ENCODE data around the gene FIG4. TPM values are rescaled to one million over a fixed set of nuclear protein-coding genes. Genes with fewer than 3 reads are reported as not detected.
A peak's percentile ranks its signal among the peaks of the same experiment; 100 is the strongest.
"Not testable (repeated sequence)": the region's sequence is repeated elsewhere in the genome, so short reads cannot be mapped to it uniquely, and the experiment has no call there.

FIG4 gene
- total RNA-seq, 1 donor from 2014 or later: 15.4 TPM

- peaks cover 8% of the 10 kb centered on the region for H3K4me1 Mint-ChIP-seq (ENCODE audit: low read depth, unreplicated experiment)
- H3K36me3 Mint-ChIP-seq (ENCODE audit: unreplicated experiment): no peaks in the 10 kb centered on the region
- DNase-seq: no peak
- H3K4me3 Mint-ChIP-seq (ENCODE audit: unreplicated experiment): no peak overlapping the region
- H3K9me3 Mint-ChIP-seq (ENCODE audit: unreplicated experiment): no peaks in the 10 kb centered on the region
- no peak overlapping the region for H3K27ac Mint-ChIP-seq (ENCODE audit: unreplicated experiment)
- H3K27me3 Mint-ChIP-seq (ENCODE audit: unreplicated experiment): no peaks in the 10 kb centered on the region
- no peak for TF ChIP-seq CTCF (IDR thresholded peaks at IDR 0.05; ENCODE audit: partially characterized antibody, unreplicated experiment)
Observed at GRCh38 chr6:109852713-109853112, 161.6 kb downstream of the FIG4 start.

- H3K9me3 Mint-ChIP-seq (ENCODE audit: unreplicated experiment): no peaks in the 10 kb centered on the region
- H3K4me1 Mint-ChIP-seq (ENCODE audit: low read depth, unreplicated experiment): peaks cover 8% of the 10 kb centered on the region
- no peak for TF ChIP-seq CTCF (IDR thresholded peaks at IDR 0.05; ENCODE audit: partially characterized antibody, unreplicated experiment)
- H3K27ac Mint-ChIP-seq (ENCODE audit: unreplicated experiment): peak overlapping the region; percentile 28
- no peaks in the 10 kb centered on the region for H3K27me3 Mint-ChIP-seq (ENCODE audit: unreplicated experiment)
- H3K4me3 Mint-ChIP-seq (ENCODE audit: unreplicated experiment): no peak overlapping the region
- DNase-seq: no peak
- H3K36me3 Mint-ChIP-seq (ENCODE audit: unreplicated experiment): no peaks in the 10 kb centered on the region
Observed at GRCh38 chr6:109853426-109853825, 162.3 kb downstream of the FIG4 start.

DNA sequence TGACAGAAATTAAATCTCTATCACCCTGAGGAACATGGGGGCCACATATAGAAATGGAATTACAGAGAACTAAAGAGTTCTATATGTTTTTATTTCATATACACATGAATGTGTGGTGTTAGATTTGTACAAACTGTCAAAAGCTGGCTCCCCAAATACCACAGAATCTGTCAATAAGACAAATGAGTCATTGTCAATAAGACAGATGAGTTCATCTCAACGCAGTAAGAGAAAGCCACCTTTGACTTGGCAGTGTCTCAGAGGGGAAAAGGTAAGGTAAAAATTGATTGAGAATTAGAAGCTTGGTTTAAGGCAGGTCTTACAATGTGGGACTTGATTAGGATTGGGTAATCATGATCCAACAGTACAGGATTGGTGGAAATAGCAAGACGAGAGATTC, 162.9 kb downstream of the FIG4 start:
- TF ChIP-seq CTCF (IDR thresholded peaks at IDR 0.05; ENCODE audit: partially characterized antibody, unreplicated experiment): no peak
- Mint-ChIP-seq H3K4me1 (ENCODE audit: low read depth, unreplicated experiment) (peaks cover 8% of the 10 kb centered on the region), H3K27ac (ENCODE audit: unreplicated experiment) (no peak overlapping the region), H3K27me3 (ENCODE audit: unreplicated experiment) (no peaks in the 10 kb centered on the region), H3K4me3 (ENCODE audit: unreplicated experiment) (no peak overlapping the region), H3K9me3 (ENCODE audit: unreplicated experiment) (no peaks in the 10 kb centered on the region), H3K36me3 (ENCODE audit: unreplicated experiment) (no peaks in the 10 kb centered on the region)
- no peak for DNase-seq

- Mint-ChIP-seq H3K9me3 (ENCODE audit: unreplicated experiment) (no peaks in the 10 kb centered on the region), H3K4me1 (ENCODE audit: low read depth, unreplicated experiment) (peaks cover 8% of the 10 kb centered on the region), H3K27me3 (ENCODE audit: unreplicated experiment) (no peaks in the 10 kb centered on the region), H3K27ac (ENCODE audit: unreplicated experiment) (no peak overlapping the region), H3K4me3 (ENCODE audit: unreplicated experiment) (no peak overlapping the region), H3K36me3 (ENCODE audit: unreplicated experiment) (no peaks in the 10 kb centered on the region)
- no peak for DNase-seq
- TF ChIP-seq CTCF (IDR thresholded peaks at IDR 0.05; ENCODE audit: partially characterized antibody, unreplicated experiment): no peak
Observed at GRCh38 chr6:109854541-109855308, 163.6 kb downstream of the FIG4 start.

DNA sequence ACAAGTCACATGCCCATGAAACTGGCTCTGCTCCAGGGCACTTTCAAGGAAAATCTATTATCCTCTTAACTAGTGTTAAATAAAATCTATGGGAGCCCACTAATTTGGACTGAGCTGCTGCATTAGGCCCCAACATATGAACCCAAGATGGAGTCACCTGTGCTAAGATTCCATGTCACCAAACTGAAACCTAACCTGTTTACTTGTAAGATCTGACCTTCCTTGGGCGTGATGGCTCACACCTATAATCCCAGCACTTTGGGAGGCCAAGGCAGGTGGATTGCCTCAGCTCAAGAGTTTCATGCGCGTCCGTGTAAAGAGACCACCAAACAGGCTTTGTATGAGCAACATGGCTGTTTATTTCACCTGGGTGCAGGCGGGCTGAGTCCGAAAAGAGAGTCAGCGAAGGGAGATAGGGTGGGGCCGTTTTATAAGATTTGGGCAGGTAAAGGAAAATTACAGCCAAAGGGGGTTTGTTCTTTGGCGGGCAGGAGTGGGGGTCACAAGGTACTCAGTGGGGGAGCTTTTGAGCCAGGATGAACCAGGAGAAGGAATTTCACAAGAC, 164.5 kb downstream of the FIG4 start:
- H3K4me1 Mint-ChIP-seq (ENCODE audit: low read depth, unreplicated experiment); H3K4me3 Mint-ChIP-seq (ENCODE audit: unreplicated experiment); H3K36me3 Mint-ChIP-seq (ENCODE audit: unreplicated experiment); DNase-seq; H3K9me3 Mint-ChIP-seq (ENCODE audit: unreplicated experiment); H3K27me3 Mint-ChIP-seq (ENCODE audit: unreplicated experiment); H3K27ac Mint-ChIP-seq (ENCODE audit: unreplicated experiment): not testable (repeated sequence)

All from glutamatergic neuron (in vitro differentiated cells).